H1 (cell line): Measurements from ENCODE around the gene NEFH. TPM values are rescaled to one million over a fixed set of nuclear protein-coding genes. Genes with fewer than 3 reads are reported as not detected.

Experiments used
- CTCF ChIA-PET: fragments of 300-600 bp; sonication (Branson Sonifier 250); formaldehyde crosslinking; loops from one replicate; lab custom pipeline; 2021; ENCODE audit not compliant: partially characterized antibody; lab: Charles Lee
- POLR2A ChIA-PET: fragments of 300-600 bp; sonication (Branson Sonifier 250); formaldehyde crosslinking; loops from one replicate; lab custom pipeline; 2021; ENCODE audit warnings: inconsistent platforms; ENCODE audit not compliant: partially characterized antibody; lab: Charles Lee
- DNase-seq, 2 experiments: peaks; one replicate each; pipeline versions ENCODE4 v3.0.0 to v3.0.0-alpha.2; 2010 to 2022; ENCODE audit warnings: low spot score in 2 of 2, low read depth in 1 of 2, mixed read lengths in 1 of 2
- FAIRE-seq: peaks from 2 replicates; lab custom pipeline; 2011; peaks lifted over from hg19 to GRCh38; lab: Jason Lieb, UNC
- H2AFZ ChIP-seq: 2 replicates; pipeline ENCODE4 v1.8.1; 2012; ENCODE audit warnings: low read length, inconsistent platforms
- H2AK5ac ChIP-seq: 2 replicates; pipeline ENCODE4 v1.6.1; 2013; ENCODE audit warnings: low read depth, low read length
- H2BK120ac ChIP-seq: replicated peaks from 2 replicates; pipeline ENCODE3; 2013; ENCODE audit warnings: low read depth, low read length, inconsistent platforms
- H2BK12ac ChIP-seq: 2 replicates; pipeline ENCODE4 v1.6.1; 2013; ENCODE audit warnings: low read depth, low read length
- H2BK15ac ChIP-seq: 2 replicates; pipeline ENCODE4 v1.6.1; 2013; ENCODE audit warnings: low read length
- H2BK20ac ChIP-seq: 2 replicates; pipeline ENCODE4 v1.6.1; 2013; ENCODE audit warnings: low read length
- H2BK5ac ChIP-seq: 2 replicates; pipeline ENCODE4 v1.6.1; 2013; ENCODE audit warnings: low read depth, low read length
- H3K14ac ChIP-seq: 2 replicates; pipeline ENCODE4 v1.6.1; 2013; ENCODE audit warnings: inconsistent platforms; ENCODE audit not compliant: insufficient read length
- H3K18ac ChIP-seq: 2 replicates; pipeline ENCODE4 v1.6.1; 2013; ENCODE audit warnings: low read length; ENCODE audit errors: extremely low read depth
- H3K23ac ChIP-seq: 2 replicates; pipeline ENCODE4 v1.6.1; 2013; ENCODE audit warnings: inconsistent platforms; ENCODE audit not compliant: insufficient read length
- H3K23me2 ChIP-seq: 2 replicates; pipeline ENCODE4 v1.6.1; 2013; ENCODE audit warnings: low read depth, low read length
- H3K27ac ChIP-seq: 2 replicates; pipeline ENCODE4 v1.6.1; 2011; ENCODE audit warnings: low read depth, low read length, inconsistent platforms
- H3K27me3 ChIP-seq, 4 experiments: replicated peaks in 1 of 4; 1 replicate in 1 of 4; 2 replicates in 3 of 4; pipeline versions ENCODE4 v1.6.1 to v1.8.1; 2011 to 2013; ENCODE audit warnings: low read length in 3 of 4, mild to moderate bottlenecking in 3 of 4, inconsistent platforms in 2 of 4, mixed read lengths in 2 of 4, moderate library complexity in 1 of 4; ENCODE audit not compliant: control insufficient read depth in 3 of 4, insufficient read depth in 3 of 4; ENCODE audit errors: extremely low read depth in 1 of 4
- H3K36me3 ChIP-seq, 4 experiments: 2 replicates each; pipeline versions ENCODE4 v1.6.1 to v1.8.1; 2011 to 2013; ENCODE audit warnings: mild to moderate bottlenecking in 4 of 4, low read length in 3 of 4, moderate library complexity in 2 of 4, control low read depth in 1 of 4, inconsistent platforms in 1 of 4; ENCODE audit not compliant: insufficient read depth in 4 of 4, control insufficient read depth in 2 of 4
- H3K4ac ChIP-seq: replicated peaks from 2 replicates; pipeline ENCODE3; 2013; ENCODE audit warnings: low read length, low read depth, mixed read lengths, inconsistent platforms; ENCODE audit not compliant: insufficient read length
- H3K4me1 ChIP-seq, 4 experiments: replicated peaks in 1 of 4; 1 replicate in 1 of 4; 2 replicates in 3 of 4; pipeline versions ENCODE4 v1.6.1 to v1.8.1; 2011 to 2013; ENCODE audit warnings: low read length in 3 of 4, inconsistent platforms in 2 of 4, mixed read lengths in 1 of 4; ENCODE audit not compliant: insufficient read depth in 4 of 4, control insufficient read depth in 3 of 4
- H3K4me2 ChIP-seq, 2 experiments: 2 replicates each; pipeline versions ENCODE4 v1.6.1 to v1.8.1; 2011 to 2013; ENCODE audit warnings: low read depth in 2 of 2, low read length in 2 of 2, control low read depth in 1 of 2, inconsistent platforms in 1 of 2, mild to moderate bottlenecking in 1 of 2; ENCODE audit not compliant: insufficient read depth in 1 of 2
- H3K4me3 ChIP-seq, 4 experiments: fragments of 200-600, 300-600 bp in 1 of 4; sonication (generic), shearing (Covaris generic), sonication (Bioruptor Twin) in 1 of 4; 2 replicates each; pipeline versions ENCODE4 v1.5.1 to v1.8.1; 2011 to 2016; ENCODE audit warnings: low read length in 4 of 4, low read depth in 3 of 4, control low read depth in 2 of 4, inconsistent platforms in 2 of 4, mild to moderate bottlenecking in 2 of 4, mixed read lengths in 1 of 4, moderate library complexity in 1 of 4; ENCODE audit not compliant: insufficient read depth in 2 of 4; ENCODE audit errors: extremely low read depth in 1 of 4
- H3K56ac ChIP-seq: replicated peaks from 2 replicates; pipeline ENCODE3; 2013; ENCODE audit warnings: low read depth, mild to moderate bottlenecking, mixed read lengths, low read length, inconsistent platforms; ENCODE audit not compliant: insufficient read length
- H3K79me1 ChIP-seq: 2 replicates; pipeline ENCODE4 v1.6.1; 2013; ENCODE audit warnings: low read depth, low read length, control low read depth
- H3K79me2 ChIP-seq, 2 experiments: 2 replicates each; pipeline versions ENCODE4 v1.6.1 to v1.8.1; 2012 to 2013; ENCODE audit warnings: low read length in 2 of 2, mild to moderate bottlenecking in 2 of 2, inconsistent platforms in 1 of 2; ENCODE audit not compliant: insufficient read depth in 2 of 2, control insufficient read depth in 1 of 2
- H3K9ac ChIP-seq, 4 experiments: replicated peaks in 1 of 4; 1 replicate in 1 of 4; 2 replicates in 3 of 4; pipeline versions ENCODE4 v1.6.1 to v1.8.1; 2011 to 2013; ENCODE audit warnings: low read depth in 3 of 4, low read length in 3 of 4, control low read depth in 2 of 4, mild to moderate bottlenecking in 2 of 4, moderate library complexity in 2 of 4, inconsistent platforms in 1 of 4; ENCODE audit errors: extremely low read depth in 1 of 4
- H3K9me3 ChIP-seq, 2 experiments: 2 replicates each; pipeline versions ENCODE4 v1.6.1 to v1.8.1; 2012 to 2013; ENCODE audit warnings: mild to moderate bottlenecking in 2 of 2, moderate library complexity in 2 of 2, control low read depth in 1 of 2, inconsistent platforms in 1 of 2, low read depth in 1 of 2, low read length in 1 of 2, mixed read lengths in 1 of 2; ENCODE audit not compliant: insufficient read depth in 2 of 2
- H4K20me1 ChIP-seq, 2 experiments: replicated peaks in 1 of 2; 2 replicates each; pipeline versions ENCODE3 to v1.8.1; 2011 to 2013; ENCODE audit warnings: inconsistent platforms in 2 of 2, low read length in 2 of 2, mild to moderate bottlenecking in 1 of 2; ENCODE audit not compliant: insufficient read depth in 2 of 2, control insufficient read depth in 1 of 2
- H4K5ac ChIP-seq: 2 replicates; pipeline ENCODE4 v1.6.1; 2013; ENCODE audit warnings: low read length, low read depth, mixed read lengths, inconsistent platforms; ENCODE audit not compliant: insufficient read length
- H4K8ac ChIP-seq: 2 replicates; pipeline ENCODE4 v1.8.0; 2013; ENCODE audit warnings: mild to moderate bottlenecking, moderate library complexity, low read length, inconsistent platforms; ENCODE audit not compliant: insufficient read depth; ENCODE audit errors: extremely low read depth
- H4K91ac ChIP-seq: replicated peaks from 2 replicates; pipeline ENCODE3; 2013; ENCODE audit warnings: low read length, mixed read lengths, inconsistent platforms; ENCODE audit not compliant: insufficient read length
- BRCA1 ChIP-seq: IDR thresholded peaks from 2 replicates; pipeline ENCODE4 v1.6.1; 2012; ENCODE audit warnings: low read depth, low read length, improper control_type of control experiment
- E2F6 ChIP-seq: IDR thresholded peaks from 2 replicates; pipeline ENCODE4 v1.6.1; 2012; ENCODE audit warnings: inconsistent platforms
- FOSL1 ChIP-seq: IDR thresholded peaks from 2 replicates; pipeline ENCODE4 v1.6.1; 2011; ENCODE audit warnings: mild to moderate bottlenecking, low read depth, low read length, moderate library complexity; ENCODE audit not compliant: insufficient read depth
- GTF2F1 ChIP-seq: IDR thresholded peaks from 2 replicates; pipeline ENCODE4 v1.6.1; 2012; ENCODE audit warnings: low read depth, low read length, improper control_type of control experiment, borderline replicate concordance
- NANOG ChIP-seq: IDR thresholded peaks from 2 replicates; pipeline ENCODE4 v1.6.1; 2011; ENCODE audit warnings: low read length, low read depth, mild to moderate bottlenecking, inconsistent platforms; ENCODE audit not compliant: insufficient read depth, poor library complexity, severe bottlenecking
- POLR2AphosphoS5 ChIP-seq: IDR thresholded peaks from 2 replicates; pipeline ENCODE4 v1.6.1; 2011; ENCODE audit warnings: low read depth, low read length
- SIN3A ChIP-seq, 2 experiments: IDR thresholded peaks in 1 of 2; conservative IDR thresholded peaks in 1 of 2; 2 replicates each; pipeline ENCODE4 v1.6.1; 2011 to 2012; ENCODE audit warnings: low read length in 2 of 2, improper control_type of control experiment in 1 of 2, low read depth in 1 of 2, mild to moderate bottlenecking in 1 of 2
- SP2 ChIP-seq: IDR thresholded peaks from 2 replicates; pipeline ENCODE4 v1.6.1; 2012; ENCODE audit warnings: mild to moderate bottlenecking, low read length, inconsistent platforms
- SUZ12 ChIP-seq: fragments of 200-600 bp; sonication (generic); IDR thresholded peaks from 2 replicates; pipeline ENCODE4 v1.6.1; 2012; ENCODE audit warnings: mild to moderate bottlenecking, inconsistent platforms, low read length, moderate library complexity, mixed read lengths
- ZNF274 ChIP-seq: IDR thresholded peaks from 2 replicates; pipeline ENCODE4 v1.7.0; 2012; ENCODE audit warnings: low read length, borderline replicate concordance; ENCODE audit errors: extremely low read depth
- WGBS, 2 experiments: shearing (Covaris generic) in 1 of 2; methylation state at CpG; one replicate each; pipeline versions ENCODE4 v1.1.6 to v1.1.7; 2013 to 2015; ENCODE audit warnings: low lambda C conversion rate in 2 of 2, mixed read lengths in 2 of 2, inconsistent platforms in 1 of 2, low coverage in 1 of 2, missing lambda C conversion rate in 1 of 2; ENCODE audit not compliant: insufficient replicate concordance in 2 of 2, insufficient coverage in 1 of 2, insufficient read length in 1 of 2; ENCODE audit errors: extremely low coverage in 1 of 2, missing lambda C conversion rate in 1 of 2; 5-methylcytosine and 5-hydroxymethylcytosine counted together
- polyA plus RNA-seq, 7 experiments: library from polyadenylated mRNA; depleted of rRNA in 3 of 7; stranded (reverse) in 5 of 7; unstranded in 2 of 7; fragments of >200 nt in 5 of 7; fragments of 200-250 nt in 2 of 7; gene quantifications; 1 replicate in 5 of 7; 2 replicates in 1 of 7; 4 replicates in 1 of 7; pipeline versions ENCODE4 v1.2.1 to v1.2.3, GENCODE V29; 2011 to 2013; ENCODE audit warnings: missing spikeins in 2 of 7, mixed read lengths in 2 of 7
- total RNA-seq: library from RNA; stranded (reverse); fragmentation: NEBNext Ultra II Directional; extraction: Animal tissue kit (Norgen Biotek cat#: 25700); gene quantifications from 2 replicates; pipeline ENCODE4 v1.2.1, GENCODE V29; 2021
- TF ChIP-seq, protein P1 (sequence below): IDR thresholded peaks from 2 replicates; pipeline ENCODE4 v1.6.1; 2011; ENCODE audit warnings: low read length, improper control_type of control experiment

NEFH gene
- total and polyA plus RNA-seq, 2 of the 8 experiments (the other 6 are each of a cell fraction or from before 2014, with no cell fraction given), result 0.57 to 2.3 TPM

DNA sequence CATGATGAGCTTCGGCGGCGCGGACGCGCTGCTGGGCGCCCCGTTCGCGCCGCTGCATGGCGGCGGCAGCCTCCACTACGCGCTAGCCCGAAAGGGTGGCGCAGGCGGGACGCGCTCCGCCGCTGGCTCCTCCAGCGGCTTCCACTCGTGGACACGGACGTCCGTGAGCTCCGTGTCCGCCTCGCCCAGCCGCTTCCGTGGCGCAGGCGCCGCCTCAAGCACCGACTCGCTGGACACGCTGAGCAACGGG lies 169 bp downstream of the NEFH start:
- Histone ChIP-seq H3K27ac (no peak overlapping the region), H3K23ac (no peak overlapping the region), H3K79me2 (no peaks in the 10 kb centered on the region), H4K5ac (no peak overlapping the region), H3K27me3 (peaks cover 26 to 58% (median 51%) of the 10 kb centered on the region in 4 experiments), H3K56ac (no peak overlapping the region), H3K9ac (no peak overlapping the region), H3K9me3 (peaks cover 0 to 11% of the 10 kb centered on the region in 2 experiments; a peak in 2 of 4 replicates), H3K4me1 (peaks cover 14 to 27% (median 20%) of the 10 kb centered on the region in 4 experiments), H2AFZ (no peak overlapping the region), H3K4me3 (peak overlapping the region; percentile 4 to 57 (median 24); a peak in 4 of 8 replicates), H3K4me2 (peak overlapping the region; percentile 71 to 74), H3K4ac (no peak overlapping the region), H4K8ac (peak overlapping the region; percentile 62; the same call in 1 of the 2 replicates), H3K79me1 (no peaks in the 10 kb centered on the region), H3K36me3 (peaks cover 0 to 12% (median 0%) of the 10 kb centered on the region in 4 experiments; a peak in 3 of 8 replicates), H2BK15ac (no peak overlapping the region), H3K23me2 (peaks cover 19% of the 10 kb centered on the region; the same call in 1 of the 2 replicates), H4K91ac (no peak overlapping the region), H2BK120ac (no peak overlapping the region), H2BK5ac (no peak overlapping the region), H2BK12ac (peak overlapping the region; percentile 62; the same call in 1 of the 2 replicates), H3K14ac (no peak overlapping the region), H2BK20ac (peak overlapping the region; percentile 6; the same call in 1 of the 2 replicates), H4K20me1 (peaks cover 4 to 5% of the 10 kb centered on the region in 2 experiments), H2AK5ac (no peak overlapping the region; the same call in 1 of the 2 replicates), H3K18ac (peak overlapping the region; percentile 60; the same call in 1 of the 2 replicates)
- POLR2A ChIA-PET, result interaction anchor here (0.9 to 3.7 kb wide), 7 partner anchors 10 to 167 kb away, joined by 3 to 36 read pairs (median 3); no protein-coding TSS in a partner anchor
- no peak for FAIRE-seq
- no peak for DNase-seq
- WGBS, 2 experiments, result 12% methylated on average over 29 of the region's 39 CpGs; no CpG with 5 or more reads in 1 of the 2 experiments
- CTCF ChIA-PET, result interaction anchor here (0.6 to 6.2 kb wide), 3 partner anchors 10 to 76 kb away, joined by 3 to 42 read pairs (median 4); no protein-coding TSS in a partner anchor
- no peak for TF ChIP-seq NANOG
- TF ChIP-seq, protein P1, sequence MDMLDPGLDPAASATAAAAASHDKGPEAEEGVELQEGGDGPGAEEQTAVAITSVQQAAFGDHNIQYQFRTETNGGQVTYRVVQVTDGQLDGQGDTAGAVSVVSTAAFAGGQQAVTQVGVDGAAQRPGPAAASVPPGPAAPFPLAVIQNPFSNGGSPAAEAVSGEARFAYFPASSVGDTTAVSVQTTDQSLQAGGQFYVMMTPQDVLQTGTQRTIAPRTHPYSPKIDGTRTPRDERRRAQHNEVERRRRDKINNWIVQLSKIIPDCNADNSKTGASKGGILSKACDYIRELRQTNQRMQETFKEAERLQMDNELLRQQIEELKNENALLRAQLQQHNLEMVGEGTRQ, result no peak
- TF ChIP-seq SIN3A (conservative IDR thresholded peaks at IDR 0.05 in 1 of 2, IDR thresholded peaks at IDR 0.05 in 1 of 2; ENCODE audit: low read depth in 1 of 2, low read length in 2 of 2), result no peak
- TF ChIP-seq BRCA1, result no peak
- no peak for TF ChIP-seq POLR2AphosphoS5
- no peak for TF ChIP-seq ZNF274
- TF ChIP-seq SUZ12, result 0 out of 2 replicates have a peak, but pooled peaks have one; percentile 48
- TF ChIP-seq SP2, result no peak
- TF ChIP-seq E2F6, result no peak; the same call in 1 of the 2 replicates
- no peak for TF ChIP-seq FOSL1
- no peak for TF ChIP-seq GTF2F1
